Fibroblast of lung (primary cell): ENCODE data around the gene PPP2R5A. TPM values are rescaled to one million over a fixed set of nuclear protein-coding genes. Genes with fewer than 3 reads are reported as not detected.

Source experiments
- DNase-seq, 2 donors: peaks; one replicate each; pipeline versions ENCODE4 v3.0.0 to v3.0.0-alpha.2; 2010; ENCODE audit warnings: low read depth in 2 of 2
- H2AFZ ChIP-seq: 2 replicates; pipeline ENCODE4 v1.5.1; 2012; ENCODE audit warnings: low read length, control low read depth, inconsistent platforms
- H3K27ac ChIP-seq: 2 replicates; pipeline ENCODE4 v1.5.1; 2011; ENCODE audit warnings: low read length, control low read depth; ENCODE audit not compliant: insufficient read depth
- H3K27me3 ChIP-seq: 2 replicates; pipeline ENCODE4 v1.5.1; 2011; ENCODE audit warnings: mild to moderate bottlenecking, low read length; ENCODE audit not compliant: control insufficient read depth, insufficient read depth
- H3K36me3 ChIP-seq: 2 replicates; pipeline ENCODE4 v1.5.1; 2011; ENCODE audit warnings: low read length; ENCODE audit not compliant: control insufficient read depth, insufficient read depth
- H3K4me1 ChIP-seq: 2 replicates; pipeline ENCODE4 v1.5.1; 2011; ENCODE audit warnings: low read length; ENCODE audit not compliant: control insufficient read depth, insufficient read depth; ENCODE audit errors: extremely low read depth
- H3K4me2 ChIP-seq: 2 replicates; pipeline ENCODE4 v1.5.1; 2011; ENCODE audit warnings: low read length, control low read depth; ENCODE audit not compliant: insufficient read depth; ENCODE audit errors: extremely low read depth
- H3K4me3 ChIP-seq, 4 experiments: fragments of 200-600 bp in 1 of 4; sonication (generic) in 1 of 4; replicated peaks in 1 of 4; 2 replicates each; pipeline ENCODE4 v1.5.1; 2011 to 2016; ENCODE audit warnings: low read length in 4 of 4, low read depth in 3 of 4, mild to moderate bottlenecking in 3 of 4, control low read depth in 2 of 4, inconsistent platforms in 1 of 4, mixed read lengths in 1 of 4; ENCODE audit not compliant: insufficient read depth in 1 of 4; ENCODE audit errors: control extremely low read depth in 1 of 4
- H3K79me2 ChIP-seq: 2 replicates; pipeline ENCODE4 v1.5.1; 2012; ENCODE audit warnings: mild to moderate bottlenecking, low read length, inconsistent platforms; ENCODE audit not compliant: control insufficient read depth, insufficient read depth
- H3K9ac ChIP-seq: 2 replicates; pipeline ENCODE4 v1.5.1; 2011; ENCODE audit warnings: mild to moderate bottlenecking, low read length, control low read depth; ENCODE audit not compliant: insufficient read depth
- H3K9me3 ChIP-seq: 2 replicates; pipeline ENCODE4 v1.5.1; 2012; ENCODE audit warnings: low read depth, low read length; ENCODE audit not compliant: control insufficient read depth, insufficient read depth
- H4K20me1 ChIP-seq: 2 replicates; pipeline ENCODE4 v1.5.1; 2011; ENCODE audit warnings: low read length; ENCODE audit not compliant: control insufficient read depth, insufficient read depth; ENCODE audit errors: extremely low read depth
- EZH2 ChIP-seq: IDR thresholded peaks from 2 replicates; pipeline ENCODE4 v1.5.1; 2012; ENCODE audit warnings: low read length, control low read depth, mild to moderate bottlenecking; ENCODE audit errors: missing control alignments
- polyA plus RNA-seq, 2 donors: library from polyadenylated mRNA; depleted of rRNA in 1 of 2; stranded (reverse) in 1 of 2; unstranded in 1 of 2; fragments of >200 nt; gene quantifications; 2 replicates each; pipeline ENCODE4 v1.2.1, GENCODE V29; 2011 to 2012; ENCODE audit warnings: missing spikeins in 1 of 2
- total RNA-seq: library from RNA; depleted of rRNA; stranded (reverse); fragments of >200 nt; gene quantifications from 2 replicates; pipeline ENCODE4 v1.2.1, GENCODE V29; 2014
- TF ChIP-seq, protein P1 (sequence below), 2 donors: IDR thresholded peaks in 1 of 2; conservative IDR thresholded peaks in 1 of 2; 1 replicate in 1 of 2; 2 replicates in 1 of 2; pipeline ENCODE4 v1.5.1; 2011 to 2012; ENCODE audit warnings: low read length in 2 of 2, control low read depth in 1 of 2, inconsistent platforms in 1 of 2, low read depth in 1 of 2, mild to moderate bottlenecking in 1 of 2

The PPP2R5A gene
- total and polyA plus RNA-seq, 2 donors (not counting 1 experiment from before 2014, with no cell fraction given): 21.2 to 35.2 TPM

- Histone ChIP-seq H3K9ac (no peak overlapping the region), H3K27ac (no peak overlapping the region), H3K36me3 (no peaks in the 10 kb centered on the region), H4K20me1 (no peaks in the 10 kb centered on the region), H3K79me2 (no peaks in the 10 kb centered on the region), H3K4me2 (no peak overlapping the region), H3K27me3 (no peaks in the 10 kb centered on the region), H3K9me3 (no peaks in the 10 kb centered on the region), H2AFZ (no peak overlapping the region), H3K4me1 (peaks cover 4% of the 10 kb centered on the region), H3K4me3 (no peak overlapping the region)
- no peak for DNase-seq
- TF ChIP-seq, protein P1, sequence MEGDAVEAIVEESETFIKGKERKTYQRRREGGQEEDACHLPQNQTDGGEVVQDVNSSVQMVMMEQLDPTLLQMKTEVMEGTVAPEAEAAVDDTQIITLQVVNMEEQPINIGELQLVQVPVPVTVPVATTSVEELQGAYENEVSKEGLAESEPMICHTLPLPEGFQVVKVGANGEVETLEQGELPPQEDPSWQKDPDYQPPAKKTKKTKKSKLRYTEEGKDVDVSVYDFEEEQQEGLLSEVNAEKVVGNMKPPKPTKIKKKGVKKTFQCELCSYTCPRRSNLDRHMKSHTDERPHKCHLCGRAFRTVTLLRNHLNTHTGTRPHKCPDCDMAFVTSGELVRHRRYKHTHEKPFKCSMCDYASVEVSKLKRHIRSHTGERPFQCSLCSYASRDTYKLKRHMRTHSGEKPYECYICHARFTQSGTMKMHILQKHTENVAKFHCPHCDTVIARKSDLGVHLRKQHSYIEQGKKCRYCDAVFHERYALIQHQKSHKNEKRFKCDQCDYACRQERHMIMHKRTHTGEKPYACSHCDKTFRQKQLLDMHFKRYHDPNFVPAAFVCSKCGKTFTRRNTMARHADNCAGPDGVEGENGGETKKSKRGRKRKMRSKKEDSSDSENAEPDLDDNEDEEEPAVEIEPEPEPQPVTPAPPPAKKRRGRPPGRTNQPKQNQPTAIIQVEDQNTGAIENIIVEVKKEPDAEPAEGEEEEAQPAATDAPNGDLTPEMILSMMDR (conservative IDR thresholded peaks at IDR 0.05 in 1 of 2, IDR thresholded peaks at IDR 0.05 in 1 of 2; ENCODE audit: low read depth in 1 of 2, low read length in 2 of 2): no peak
- no peak for TF ChIP-seq EZH2
Observed at GRCh38 chr1:212244441-212244840, 40.8 kb upstream of the PPP2R5A start.

DNA sequence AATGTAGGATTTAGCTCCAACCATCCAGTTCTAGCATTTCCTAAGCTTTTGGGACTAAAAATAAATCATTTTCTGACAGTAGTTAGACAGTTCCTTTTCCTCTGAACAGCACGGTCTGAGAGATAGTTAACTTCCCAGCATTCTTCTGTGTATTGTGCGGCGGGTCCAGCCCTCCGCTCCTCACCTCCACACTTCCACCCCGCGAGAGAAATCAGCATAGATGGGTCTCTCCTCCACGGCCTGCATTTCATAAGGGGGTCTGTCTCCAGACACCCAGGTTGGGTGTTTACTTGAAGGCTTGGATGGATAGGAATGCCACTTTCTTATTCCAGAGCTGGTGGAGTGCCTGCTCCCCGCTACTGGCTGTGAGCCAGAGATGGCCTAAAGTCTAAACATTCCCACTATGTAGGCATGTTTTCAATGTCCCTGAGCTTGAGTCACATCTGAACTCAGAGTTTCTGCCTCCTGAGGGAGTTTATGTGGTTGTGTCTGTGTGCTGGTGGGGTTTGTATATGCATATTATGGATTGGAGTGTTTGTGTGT, 38.0 kb upstream of the PPP2R5A start:
- H3K4me2 ChIP-seq: peak overlapping the region; percentile 51
- H3K4me3 ChIP-seq: no peak overlapping the region
- no peaks in the 10 kb centered on the region for H3K79me2 ChIP-seq
- H3K27me3 ChIP-seq: no peaks in the 10 kb centered on the region
- H2AFZ ChIP-seq: peak overlapping the region; percentile 41
- TF ChIP-seq EZH2: no peak
- TF ChIP-seq, protein P1 (conservative IDR thresholded peaks at IDR 0.05 in 1 of 2, IDR thresholded peaks at IDR 0.05 in 1 of 2; ENCODE audit: low read depth in 1 of 2, low read length in 2 of 2): no peak
- peak; percentile 38 to 57 for DNase-seq
- H3K4me1 ChIP-seq: peaks cover 4% of the 10 kb centered on the region
- H3K36me3 ChIP-seq: no peaks in the 10 kb centered on the region
- no peaks in the 10 kb centered on the region for H3K9me3 ChIP-seq
- no peaks in the 10 kb centered on the region for H4K20me1 ChIP-seq
- H3K9ac ChIP-seq: no peak overlapping the region
- no peak overlapping the region for H3K27ac ChIP-seq

- no peaks in the 10 kb centered on the region for H3K36me3 ChIP-seq
- H3K27ac ChIP-seq: no peak overlapping the region
- no peaks in the 10 kb centered on the region for H4K20me1 ChIP-seq
- H3K27me3 ChIP-seq: no peaks in the 10 kb centered on the region
- no peak for DNase-seq
- no peak overlapping the region for H3K4me3 ChIP-seq
- H3K79me2 ChIP-seq: no peaks in the 10 kb centered on the region
- H3K4me1 ChIP-seq: peaks cover 4% of the 10 kb centered on the region
- H3K4me2 ChIP-seq: no peak overlapping the region
- no peak overlapping the region for H2AFZ ChIP-seq
- TF ChIP-seq EZH2: no peak
- TF ChIP-seq, protein P1 (conservative IDR thresholded peaks at IDR 0.05 in 1 of 2, IDR thresholded peaks at IDR 0.05 in 1 of 2; ENCODE audit: low read depth in 1 of 2, low read length in 2 of 2): no peak
- no peak overlapping the region for H3K9ac ChIP-seq
- no peaks in the 10 kb centered on the region for H3K9me3 ChIP-seq
Observed at GRCh38 chr1:212247988-212248387, 37.2 kb upstream of the PPP2R5A start.
